Measurements from ENCODE around the gene ZMYND8.
"Not testable (repeated sequence)": the region's sequence is repeated elsewhere in the genome, so short reads cannot be mapped to it uniquely, and the experiment has no call there.

Gene ZMYND8

DNA sequence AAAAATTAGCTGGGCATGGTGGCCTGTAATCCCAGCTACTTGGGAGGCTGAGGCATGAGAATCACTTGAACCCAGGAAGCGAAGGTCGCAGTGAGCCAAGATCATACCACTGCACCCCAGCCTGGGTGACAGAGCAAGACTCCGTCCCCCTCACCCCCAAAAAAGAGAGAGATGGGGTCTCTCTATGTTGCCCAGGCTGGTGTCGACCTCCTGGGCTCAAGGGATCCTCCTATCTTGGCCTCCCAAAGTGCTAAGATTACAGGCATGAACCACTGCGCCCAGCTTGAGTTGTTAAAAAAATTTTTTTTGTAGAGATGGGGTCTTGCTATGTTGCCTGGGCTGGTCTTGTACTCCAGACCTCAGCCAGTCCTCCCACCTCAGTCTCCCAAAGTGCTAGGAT lies 29.5 kb upstream of the ZMYND8 start:
- not testable (repeated sequence) for H3K27ac ChIP-seq (ENCODE audit: low read depth, low read length); H3K4me1 ChIP-seq (ENCODE audit: insufficient read depth, low read length); H3K4me3 ChIP-seq (ENCODE audit: low read depth in 1 of 2, low read length in 2 of 2); H3K27me3 ChIP-seq (ENCODE audit: control insufficient read depth in 1 of 2, insufficient read depth in 2 of 2, low read length in 2 of 2); H3K36me3 ChIP-seq (ENCODE audit: insufficient read depth, low read length); H3K9me3 ChIP-seq (ENCODE audit: low read length); H3K9ac ChIP-seq (ENCODE audit: low read length)

DNA sequence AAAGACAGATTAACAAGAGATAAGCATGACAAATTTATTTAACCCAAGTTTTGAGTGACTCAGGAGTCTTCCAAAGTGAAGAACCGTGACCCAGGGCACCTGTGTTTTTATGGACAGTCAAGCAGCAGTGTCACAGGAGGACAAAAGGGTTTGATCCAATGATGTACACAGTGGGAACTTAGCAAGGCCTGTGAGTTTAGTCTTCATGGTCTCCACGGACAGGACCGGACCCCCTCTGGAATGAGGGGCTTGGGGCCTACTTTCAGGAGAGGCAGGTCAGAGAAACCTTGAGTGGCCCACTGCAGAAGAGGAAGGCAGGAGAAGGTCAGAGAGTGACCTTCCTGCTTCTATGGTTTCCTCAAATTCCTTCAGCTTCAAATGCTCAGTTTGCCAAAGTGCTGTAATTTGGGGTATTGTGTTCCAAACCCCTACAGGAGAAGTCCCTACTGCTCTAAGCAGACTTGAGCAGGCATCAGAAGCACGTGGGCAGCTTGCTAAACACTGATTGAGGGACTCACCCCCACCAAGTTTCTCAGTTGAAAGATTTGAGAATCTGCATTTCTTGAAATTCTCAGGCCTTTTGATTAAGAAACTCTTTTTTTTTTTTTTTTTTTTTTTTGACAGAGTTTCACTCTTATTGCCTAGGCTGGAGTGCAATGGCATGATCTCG lies 26.4 kb upstream of the ZMYND8 start:
- Histone ChIP-seq H3K9me3 (ENCODE audit: low read length) (no peaks in the 10 kb centered on the region), H3K4me3 (ENCODE audit: low read depth in 1 of 2, low read length in 2 of 2) (no peak overlapping the region), H3K4me1 (ENCODE audit: insufficient read depth, low read length) (peaks cover 6% of the 10 kb centered on the region), H3K27me3 (ENCODE audit: control insufficient read depth in 1 of 2, insufficient read depth in 2 of 2, low read length in 2 of 2) (no peaks in the 10 kb centered on the region), H3K27ac (ENCODE audit: low read depth, low read length) (no peak overlapping the region), H3K36me3 (ENCODE audit: insufficient read depth, low read length) (no peaks in the 10 kb centered on the region), H3K9ac (ENCODE audit: low read length) (no peak overlapping the region)

DNA sequence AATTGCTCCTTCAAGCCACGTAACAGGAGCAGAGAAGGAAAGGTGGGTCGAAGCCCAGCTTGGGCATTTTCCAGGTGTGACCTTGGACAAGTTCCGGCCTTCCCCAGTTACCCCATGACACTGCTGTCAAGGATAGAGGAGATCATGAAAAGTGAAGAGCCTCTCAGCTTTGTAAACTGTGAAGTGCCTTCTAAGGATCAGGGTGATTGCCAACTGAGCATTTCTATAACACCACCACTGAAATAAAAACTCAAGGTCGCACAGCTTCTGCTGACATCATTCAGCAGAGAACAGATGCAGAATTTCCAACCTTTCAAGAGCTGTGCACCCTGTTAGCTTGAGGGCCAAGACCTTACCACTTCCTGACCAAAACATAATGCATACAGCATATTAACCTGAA lies 24.0 kb upstream of the ZMYND8 start:
- Histone ChIP-seq H3K9ac (ENCODE audit: low read length) (no peak overlapping the region), H3K4me3 (ENCODE audit: low read depth in 1 of 2, low read length in 2 of 2) (no peak overlapping the region), H3K36me3 (ENCODE audit: insufficient read depth, low read length) (no peaks in the 10 kb centered on the region), H3K27me3 (ENCODE audit: control insufficient read depth in 1 of 2, insufficient read depth in 2 of 2, low read length in 2 of 2) (no peaks in the 10 kb centered on the region), H3K4me1 (ENCODE audit: insufficient read depth, low read length) (peaks cover 6% of the 10 kb centered on the region), H3K27ac (ENCODE audit: low read depth, low read length) (no peak overlapping the region), H3K9me3 (ENCODE audit: low read length) (no peaks in the 10 kb centered on the region)

DNA sequence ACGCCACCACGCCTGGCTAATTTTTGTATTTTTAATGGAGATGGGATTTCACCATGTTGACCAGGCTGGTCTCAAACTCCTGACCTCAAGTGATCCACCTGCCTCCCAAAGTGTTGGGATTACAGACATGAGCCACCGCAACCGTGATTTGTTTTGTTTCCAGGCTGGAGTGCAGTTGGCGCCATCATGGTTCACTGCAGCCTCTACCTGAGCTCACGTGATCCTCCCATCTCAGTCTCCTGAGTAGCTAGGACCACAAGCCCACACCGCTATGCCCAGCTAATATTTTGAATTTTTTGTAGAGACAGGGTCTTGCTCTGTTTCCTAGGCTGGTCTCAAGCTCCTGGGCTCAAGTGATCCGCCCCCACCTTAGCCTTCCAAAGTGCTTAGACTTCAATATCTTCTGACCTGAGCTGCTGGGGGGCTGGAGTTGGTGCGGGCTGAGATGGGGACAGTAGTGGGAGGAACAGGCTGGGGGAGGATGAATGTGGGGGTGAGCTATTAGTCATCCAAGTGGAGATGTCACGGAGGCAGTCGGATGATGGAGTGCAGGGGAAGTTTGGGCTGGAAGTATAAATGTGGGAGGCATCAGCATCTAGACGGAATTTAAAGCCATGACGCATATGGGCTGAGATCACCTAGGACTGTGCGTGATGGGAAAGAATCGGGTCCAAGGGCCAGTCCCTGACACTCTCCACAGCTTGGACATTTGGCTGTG lies 23.1 kb upstream of the ZMYND8 start:
- Histone ChIP-seq H3K27ac (ENCODE audit: low read depth, low read length) (no peak overlapping the region), H3K9ac (ENCODE audit: low read length) (no peak overlapping the region), H3K27me3 (ENCODE audit: control insufficient read depth in 1 of 2, insufficient read depth in 2 of 2, low read length in 2 of 2) (no peaks in the 10 kb centered on the region)

DNA sequence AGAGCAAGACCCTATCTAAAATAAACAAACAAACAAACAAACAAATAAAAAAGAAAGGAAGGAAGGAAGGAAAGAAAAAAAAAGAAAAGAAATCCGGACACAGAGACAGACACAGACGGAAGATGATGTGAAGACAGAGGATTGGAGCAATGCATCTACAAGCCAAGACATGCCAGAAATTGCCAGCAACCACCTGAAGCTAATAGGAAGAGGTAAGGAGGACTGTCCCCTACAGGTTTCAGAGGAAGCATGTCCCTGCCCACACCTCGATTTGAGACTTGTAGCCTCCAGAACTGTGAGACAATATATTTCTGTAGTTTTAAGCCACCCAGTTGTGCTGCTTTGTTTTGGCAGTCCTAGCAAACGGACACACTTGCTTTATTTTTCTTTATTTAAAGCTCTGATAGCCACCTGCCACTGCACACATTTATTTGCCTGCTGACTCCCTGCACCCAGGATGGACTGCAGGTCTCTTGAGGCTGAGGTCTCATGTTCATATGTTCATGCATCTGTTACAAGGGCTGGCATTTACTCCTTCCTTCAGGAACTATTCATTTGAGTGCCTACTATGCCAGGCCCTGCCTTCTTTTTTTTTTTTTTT lies 20.7 kb upstream of the ZMYND8 start:
- Histone ChIP-seq H3K4me1 (ENCODE audit: insufficient read depth, low read length) (no peaks in the 10 kb centered on the region), H3K9ac (ENCODE audit: low read length) (no peak overlapping the region), H3K4me3 (ENCODE audit: low read depth in 1 of 2, low read length in 2 of 2) (no peak overlapping the region), H3K36me3 (ENCODE audit: insufficient read depth, low read length) (no peaks in the 10 kb centered on the region), H3K27me3 (ENCODE audit: control insufficient read depth in 1 of 2, insufficient read depth in 2 of 2, low read length in 2 of 2) (no peaks in the 10 kb centered on the region), H3K9me3 (ENCODE audit: low read length) (no peaks in the 10 kb centered on the region), H3K27ac (ENCODE audit: low read depth, low read length) (no peak overlapping the region)

More for the DNA sequence above, 23.1 kb upstream of the ZMYND8 start:
- no peaks in the 10 kb centered on the region for H3K9me3 ChIP-seq (ENCODE audit: low read length)
- no peak overlapping the region for H3K4me3 ChIP-seq (ENCODE audit: low read depth in 1 of 2, low read length in 2 of 2)
- peaks cover 6% of the 10 kb centered on the region for H3K4me1 ChIP-seq (ENCODE audit: insufficient read depth, low read length)
- H3K36me3 ChIP-seq (ENCODE audit: insufficient read depth, low read length) = no peaks in the 10 kb centered on the region

DNA sequence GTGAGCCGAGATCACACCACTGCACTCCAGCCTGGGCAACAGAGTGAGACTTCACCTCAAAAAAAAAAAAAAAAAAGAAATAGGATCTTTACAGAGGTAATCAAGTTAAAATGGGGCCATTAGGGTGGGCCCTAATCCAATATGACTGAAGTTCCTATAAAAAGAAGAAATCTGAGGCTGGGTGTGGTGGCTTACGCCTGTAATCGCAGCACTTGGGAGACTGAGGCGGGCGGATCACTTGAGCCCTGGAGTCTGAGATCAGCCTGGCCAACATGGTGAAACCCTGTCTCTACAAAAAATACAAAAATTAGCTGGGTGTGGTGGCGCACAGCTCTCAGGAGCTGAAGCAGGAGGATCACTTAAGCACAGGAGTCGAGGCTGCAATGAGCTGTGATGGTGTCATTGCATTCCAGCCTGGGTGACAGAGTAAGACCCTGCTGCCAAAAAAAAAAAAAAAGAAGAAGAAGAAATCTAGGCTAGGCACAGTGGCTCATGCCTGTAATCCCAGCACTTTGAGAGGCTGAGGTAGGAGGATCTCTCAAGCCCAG lies 19.7 kb upstream of the ZMYND8 start:
- not testable (repeated sequence) for H3K27me3 ChIP-seq (ENCODE audit: control insufficient read depth in 1 of 2, insufficient read depth in 2 of 2, low read length in 2 of 2); H3K4me1 ChIP-seq (ENCODE audit: insufficient read depth, low read length); H3K36me3 ChIP-seq (ENCODE audit: insufficient read depth, low read length); H3K4me3 ChIP-seq (ENCODE audit: low read depth in 1 of 2, low read length in 2 of 2); H3K27ac ChIP-seq (ENCODE audit: low read depth, low read length); H3K9ac ChIP-seq (ENCODE audit: low read length); H3K9me3 ChIP-seq (ENCODE audit: low read length)

DNA sequence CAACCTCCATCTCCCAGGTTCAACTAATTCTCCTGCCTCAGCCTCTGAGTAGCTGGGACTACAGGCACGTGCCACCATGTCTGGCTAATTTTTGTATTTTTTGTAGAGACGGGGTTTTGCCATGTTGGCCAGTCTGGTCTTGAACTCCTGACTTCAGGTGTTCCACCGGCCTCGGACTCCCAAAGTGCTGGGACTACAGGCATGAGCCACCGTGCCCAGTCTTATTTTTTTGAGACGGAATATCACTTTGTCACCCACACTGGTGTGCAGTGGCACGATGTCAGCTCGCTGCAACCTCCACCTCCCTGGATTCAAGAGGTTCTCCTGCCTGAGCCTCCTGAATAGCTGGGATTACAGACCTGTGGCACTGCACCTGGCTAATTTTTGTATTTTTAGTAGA lies 17.6 kb upstream of the ZMYND8 start:
- not testable (repeated sequence) for H3K36me3 ChIP-seq (ENCODE audit: insufficient read depth, low read length); H3K27ac ChIP-seq (ENCODE audit: low read depth, low read length); H3K4me1 ChIP-seq (ENCODE audit: insufficient read depth, low read length); H3K4me3 ChIP-seq (ENCODE audit: low read depth in 1 of 2, low read length in 2 of 2); H3K27me3 ChIP-seq (ENCODE audit: control insufficient read depth in 1 of 2, insufficient read depth in 2 of 2, low read length in 2 of 2); H3K9ac ChIP-seq (ENCODE audit: low read length); H3K9me3 ChIP-seq (ENCODE audit: low read length)

DNA sequence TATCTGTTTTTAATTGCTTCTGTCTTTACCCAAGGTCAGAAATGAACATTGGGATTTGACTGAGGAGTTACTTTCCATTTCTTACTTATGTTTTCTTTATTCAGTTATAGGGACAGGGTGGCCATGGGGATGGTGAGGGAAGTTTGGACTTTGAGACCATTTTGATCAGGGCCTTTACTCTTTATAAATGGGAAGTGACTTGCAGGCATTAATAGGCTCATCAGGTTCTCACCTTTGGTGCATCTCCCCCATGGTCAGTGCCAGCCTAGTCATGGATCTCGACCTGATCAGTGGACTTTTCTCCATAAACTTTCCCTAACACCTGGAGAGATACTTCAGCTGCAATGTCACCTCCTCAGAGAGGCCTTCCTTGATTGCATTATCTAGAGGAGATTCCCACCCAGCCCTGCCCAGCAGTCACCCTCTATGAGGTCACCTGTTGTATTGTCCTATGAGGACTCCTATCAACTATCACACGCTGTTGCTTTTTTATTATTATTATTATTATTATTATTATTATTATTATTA lies 16.8 kb upstream of the ZMYND8 start:
- H3K27me3 ChIP-seq (ENCODE audit: control insufficient read depth in 1 of 2, insufficient read depth in 2 of 2, low read length in 2 of 2) = no peaks in the 10 kb centered on the region
- no peaks in the 10 kb centered on the region for H3K4me1 ChIP-seq (ENCODE audit: insufficient read depth, low read length)
- no peak overlapping the region for H3K27ac ChIP-seq (ENCODE audit: low read depth, low read length)
- H3K36me3 ChIP-seq (ENCODE audit: insufficient read depth, low read length) = no peaks in the 10 kb centered on the region
- H3K9ac ChIP-seq (ENCODE audit: low read length) = no peak overlapping the region
- no peak overlapping the region for H3K4me3 ChIP-seq (ENCODE audit: low read depth in 1 of 2, low read length in 2 of 2)
- H3K9me3 ChIP-seq (ENCODE audit: low read length) = no peaks in the 10 kb centered on the region

DNA sequence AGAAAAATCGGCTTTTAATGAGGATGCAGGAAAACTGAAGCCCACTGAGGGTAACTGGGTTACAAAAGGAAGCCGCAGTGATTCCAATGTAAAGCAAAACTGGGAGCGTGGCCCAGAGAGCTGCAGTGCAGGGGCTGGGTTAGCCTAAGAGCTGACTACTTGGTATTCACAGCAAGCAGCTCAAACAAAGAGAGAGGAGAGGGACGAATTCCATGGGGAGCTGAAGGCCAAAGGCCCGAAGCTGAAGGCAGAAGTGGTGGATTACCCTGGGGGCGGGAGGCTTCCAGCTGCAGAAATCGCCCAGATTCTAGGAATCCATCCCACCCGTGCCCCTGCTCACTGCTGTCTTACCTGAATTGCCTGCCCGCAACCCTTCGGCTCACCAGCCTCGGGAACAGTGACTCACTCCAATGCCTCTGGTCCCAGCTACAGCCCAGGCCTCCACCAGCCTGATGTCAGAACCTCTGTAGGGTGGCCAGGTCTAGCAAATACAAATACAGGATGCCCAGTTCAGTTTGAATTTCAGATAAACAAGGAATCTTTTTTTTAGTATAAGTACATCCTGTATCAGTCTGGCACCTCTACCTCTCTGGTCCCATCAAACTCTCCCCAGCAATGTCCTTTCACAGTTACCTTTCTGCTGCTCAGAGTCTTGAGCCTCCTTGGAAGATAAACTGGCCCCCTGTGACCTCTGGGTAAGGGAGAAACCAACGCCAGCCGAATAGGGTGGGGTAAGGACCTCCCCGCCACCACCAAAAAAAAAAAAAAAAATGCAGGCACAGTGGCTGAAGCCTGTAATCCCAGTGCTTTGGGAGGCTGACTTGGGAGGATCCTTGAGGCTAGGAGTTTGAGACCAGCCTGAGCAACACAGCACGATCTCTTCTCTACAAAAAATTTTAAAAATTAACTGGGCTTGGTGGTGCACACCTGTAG lies 14.6 kb upstream of the ZMYND8 start:
- Histone ChIP-seq H3K27me3 (ENCODE audit: control insufficient read depth in 1 of 2, insufficient read depth in 2 of 2, low read length in 2 of 2) (no peaks in the 10 kb centered on the region), H3K4me1 (ENCODE audit: insufficient read depth, low read length) (no peaks in the 10 kb centered on the region), H3K9me3 (ENCODE audit: low read length) (no peaks in the 10 kb centered on the region), H3K4me3 (ENCODE audit: low read depth in 1 of 2, low read length in 2 of 2) (no peak overlapping the region), H3K9ac (ENCODE audit: low read length) (no peak overlapping the region), H3K27ac (ENCODE audit: low read depth, low read length) (no peak overlapping the region), H3K36me3 (ENCODE audit: insufficient read depth, low read length) (no peaks in the 10 kb centered on the region)

DNA sequence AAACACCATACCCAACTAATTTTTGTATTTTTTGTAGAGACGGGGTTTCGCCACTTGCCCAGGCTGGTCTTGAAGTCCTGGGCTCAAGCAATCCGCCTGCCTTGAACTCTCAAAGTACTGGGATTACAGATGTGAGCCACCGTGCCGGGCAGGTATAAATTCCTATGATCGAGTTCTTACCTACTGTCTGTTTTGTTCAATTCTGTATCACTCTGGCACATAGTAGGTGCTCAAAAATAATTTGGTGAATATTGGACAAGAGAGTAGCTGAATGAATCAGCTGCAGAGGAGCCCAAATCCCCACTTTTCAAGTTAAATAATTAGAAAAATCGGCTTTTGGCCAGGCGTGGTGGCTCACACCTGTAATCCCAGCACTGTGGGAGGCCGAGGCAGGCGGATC lies 13.7 kb upstream of the ZMYND8 start:
- Histone ChIP-seq H3K4me3 (ENCODE audit: low read depth in 1 of 2, low read length in 2 of 2) (no peak overlapping the region), H3K4me1 (ENCODE audit: insufficient read depth, low read length) (no peaks in the 10 kb centered on the region), H3K27ac (ENCODE audit: low read depth, low read length) (no peak overlapping the region), H3K9ac (ENCODE audit: low read length) (no peak overlapping the region), H3K36me3 (ENCODE audit: insufficient read depth, low read length) (no peaks in the 10 kb centered on the region), H3K9me3 (ENCODE audit: low read length) (no peaks in the 10 kb centered on the region), H3K27me3 (ENCODE audit: control insufficient read depth in 1 of 2, insufficient read depth in 2 of 2, low read length in 2 of 2) (no peaks in the 10 kb centered on the region)

DNA sequence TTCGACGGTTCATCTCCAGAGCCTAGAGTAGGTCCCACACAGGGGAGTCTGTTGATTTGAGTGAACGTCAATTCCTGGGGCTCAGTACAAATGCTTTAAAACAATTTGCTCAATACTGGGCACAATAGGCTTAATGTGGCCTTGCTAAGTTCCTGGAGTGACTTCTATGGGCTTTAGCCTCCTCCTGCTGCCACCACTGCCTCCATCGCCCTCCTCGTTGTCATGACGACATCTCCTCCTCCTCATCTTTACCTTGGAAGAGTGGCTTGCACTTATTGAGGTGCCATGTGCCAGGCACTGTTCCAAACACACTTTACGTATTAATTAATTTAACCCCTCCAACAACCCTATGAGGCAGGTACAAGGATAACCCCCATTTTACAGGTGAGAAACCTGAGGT lies 11.8 kb upstream of the ZMYND8 start:
- no peaks in the 10 kb centered on the region for H3K9me3 ChIP-seq (ENCODE audit: low read length)
- no peak overlapping the region for H3K27ac ChIP-seq (ENCODE audit: low read depth, low read length)
- no peaks in the 10 kb centered on the region for H3K4me1 ChIP-seq (ENCODE audit: insufficient read depth, low read length)
- H3K9ac ChIP-seq (ENCODE audit: low read length) = no peak overlapping the region
- H3K4me3 ChIP-seq (ENCODE audit: low read depth in 1 of 2, low read length in 2 of 2) = no peak overlapping the region
- no peaks in the 10 kb centered on the region for H3K27me3 ChIP-seq (ENCODE audit: control insufficient read depth in 1 of 2, insufficient read depth in 2 of 2, low read length in 2 of 2)
- no peaks in the 10 kb centered on the region for H3K36me3 ChIP-seq (ENCODE audit: insufficient read depth, low read length)

Measured in muscle layer of colon (tissue), 2 donors.